ENCODE data around the gene ZNF688. TPM values are rescaled to one million over a fixed set of nuclear protein-coding genes. Genes with fewer than 3 reads are reported as not detected.
A peak's percentile ranks its signal among the peaks of the same experiment; 100 is the strongest.

Gene ZNF688
- total and polyA plus RNA-seq, 2 donors from 2014 or later, result 16.7 to 32.7 TPM

GRCh38 chr16:30533146-30533522, 38.4 kb downstream of the ZNF688 start:
- intact Hi-C loops (cut with DNase I), result no loop called here
- Histone ChIP-seq H3K27ac (ENCODE audit: low read depth in 2 of 2, low read length in 2 of 2) (no peak overlapping the region), H3K4me3 (ENCODE audit: low read length in 3 of 3) (no peak overlapping the region), H3K9ac (ENCODE audit: low read length in 3 of 3) (peak overlapping the region in 1 of 3 donors; percentile 27), H3K27me3 (ENCODE audit: control insufficient read depth, insufficient read depth, low read length) (no peaks in the 10 kb centered on the region), H3K36me3 (ENCODE audit: control insufficient read depth in 2 of 3, insufficient read depth in 3 of 3, low read length in 3 of 3) (peaks cover 0 to 6% (median 2%) of the 10 kb centered on the region in 3 donors), H3K9me3 (ENCODE audit: control insufficient read depth in 2 of 3, insufficient read depth in 1 of 3, low read length in 3 of 3) (no peaks in the 10 kb centered on the region), H3K4me1 (ENCODE audit: control insufficient read depth in 2 of 3, insufficient read depth in 2 of 3, low read depth in 1 of 3, low read length in 3 of 3) (peaks cover 0 to 11% (median 8%) of the 10 kb centered on the region in 3 donors)
- DNase-seq (peak in 3 of 5 donors; percentile 24 to 68 (median 42)), FAIRE-seq (no peak)
- TF ChIP-seq CTCF (IDR thresholded peaks at IDR 0.05; ENCODE audit: borderline replicate concordance, extremely low read depth, insufficient read depth), result no peak

GRCh38 chr16:30532285-30533145, 39.0 kb downstream of the ZNF688 start:
- Histone ChIP-seq H3K27me3 (ENCODE audit: control insufficient read depth, insufficient read depth, low read length) (no peaks in the 10 kb centered on the region), H3K27ac (ENCODE audit: low read depth in 2 of 2, low read length in 2 of 2) (no peak overlapping the region), H3K9me3 (ENCODE audit: control insufficient read depth in 2 of 3, insufficient read depth in 1 of 3, low read length in 3 of 3) (no peaks in the 10 kb centered on the region), H3K4me1 (ENCODE audit: control insufficient read depth in 2 of 3, insufficient read depth in 2 of 3, low read depth in 1 of 3, low read length in 3 of 3) (peaks cover 3 to 16% (median 13%) of the 10 kb centered on the region in 3 donors), H3K9ac (ENCODE audit: low read length in 3 of 3) (no peak overlapping the region), H3K36me3 (ENCODE audit: control insufficient read depth in 2 of 3, insufficient read depth in 3 of 3, low read length in 3 of 3) (peaks cover 0 to 6% (median 2%) of the 10 kb centered on the region in 3 donors), H3K4me3 (ENCODE audit: low read length in 3 of 3) (no peak overlapping the region)
- FAIRE-seq, result no peak
- no peak for TF ChIP-seq CTCF (IDR thresholded peaks at IDR 0.05; ENCODE audit: borderline replicate concordance, extremely low read depth, insufficient read depth)
- peak in 1 of 5 donors; percentile 70 for DNase-seq
- intact Hi-C loops (cut with DNase I), result no loop called here

GRCh38 chr16:30530163-30531037, 41.1 kb downstream of the ZNF688 start:
- H3K36me3 ChIP-seq (ENCODE audit: control insufficient read depth in 2 of 3, insufficient read depth in 3 of 3, low read length in 3 of 3), result peaks cover 0 to 6% (median 2%) of the 10 kb centered on the region in 3 donors
- H3K27me3 ChIP-seq (ENCODE audit: control insufficient read depth, insufficient read depth, low read length), result no peaks in the 10 kb centered on the region
- H3K4me3 ChIP-seq (ENCODE audit: low read length in 3 of 3), result no peak overlapping the region
- DNase-seq (peak in 1 of 5 donors; percentile 39), FAIRE-seq (no peak)
- no peak overlapping the region for H3K9ac ChIP-seq (ENCODE audit: low read length in 3 of 3)
- H3K27ac ChIP-seq (ENCODE audit: low read depth in 2 of 2, low read length in 2 of 2), result no peak overlapping the region
- H3K4me1 ChIP-seq (ENCODE audit: control insufficient read depth in 2 of 3, insufficient read depth in 2 of 3, low read depth in 1 of 3, low read length in 3 of 3), result peaks cover 4 to 14% (median 10%) of the 10 kb centered on the region in 3 donors
- intact Hi-C loops (cut with DNase I), result no loop called here
- no peak for TF ChIP-seq CTCF (IDR thresholded peaks at IDR 0.05; ENCODE audit: borderline replicate concordance, extremely low read depth, insufficient read depth)
- H3K9me3 ChIP-seq (ENCODE audit: control insufficient read depth in 2 of 3, insufficient read depth in 1 of 3, low read length in 3 of 3), result no peaks in the 10 kb centered on the region
